ENCODE data around the gene VAV2. TPM values are rescaled to one million over a fixed set of nuclear protein-coding genes. Genes with fewer than 3 reads are reported as not detected.

Gene VAV2
- total and polyA plus RNA-seq, 9 of the 15 experiments (the other 6 are each of a cell fraction or from before 2014, with no cell fraction given): 0.01 to 2.7 (median 1.0) TPM; not detected in 1

DNA sequence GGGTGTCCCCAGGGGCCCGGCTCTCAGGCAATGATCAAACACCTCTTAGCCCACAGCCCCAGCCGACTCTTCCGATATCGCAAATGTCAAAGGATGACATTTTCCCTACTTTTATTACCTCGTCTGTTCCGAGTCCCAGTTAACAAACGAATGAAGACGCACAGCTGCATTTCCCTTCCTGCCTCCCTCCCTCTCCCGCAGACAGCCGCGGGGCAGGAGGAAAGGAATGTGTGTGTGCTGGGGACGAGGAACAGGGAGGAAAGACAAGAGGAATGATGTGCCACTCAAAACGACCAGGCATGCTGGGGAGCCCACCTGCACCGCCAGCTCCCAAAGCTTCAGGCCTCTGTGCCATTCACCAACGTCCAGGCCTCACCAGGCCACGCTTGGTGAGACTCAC is 128.1 kb downstream of the VAV2 start:
- Histone ChIP-seq H3K36me3 (ENCODE audit: control insufficient read depth, insufficient read depth, low read length) (no peaks in the 10 kb centered on the region), H3K4me2 (ENCODE audit: insufficient read depth, low read length) (no peak overlapping the region), H2AFZ (ENCODE audit: low read depth, low read length) (no peak overlapping the region), H3K27me3 (ENCODE audit: control insufficient read depth in 2 of 2, insufficient read depth in 2 of 2, low read length in 2 of 2) (peaks cover 44 to 80% of the 10 kb centered on the region in 2 experiments; a peak in 4 of 5 replicates), H3K9me3 (replicated peaks; ENCODE audit: control insufficient read depth, insufficient read depth, low read depth, low read length) (no peaks in the 10 kb centered on the region), H3K9ac (ENCODE audit: insufficient read depth in 1 of 2, low read depth in 2 of 2, low read length in 2 of 2) (no peak overlapping the region), H4K20me1 (replicated peaks; ENCODE audit: control insufficient read depth, insufficient read depth, low read length) (peaks cover 34% of the 10 kb centered on the region), H3K27ac (ENCODE audit: extremely low read depth, low read depth, low read length) (no peak overlapping the region), H3K4me1 (replicated peaks in 1 of 2; ENCODE audit: control insufficient read depth in 2 of 2, insufficient read depth in 2 of 2, low read length in 2 of 2) (peaks cover 0 to 10% of the 10 kb centered on the region in 2 experiments; a peak in 3 of 5 replicates), H3K9me1 (ENCODE audit: control insufficient read depth, insufficient read depth, low read length) (no peaks in the 10 kb centered on the region), H3K79me2 (ENCODE audit: control insufficient read depth, insufficient read depth, low read length) (no peaks in the 10 kb centered on the region), H3K4me3 (no peak overlapping the region)
- POLR2A ChIA-PET: no interaction called here
- intact Hi-C loops (cut with micrococcal nuclease): no loop called here
- TF ChIP-seq ATF4 (CRISPR knock-in tag; IDR thresholded peaks at IDR 0.05) (no peak), BRF2 (IDR thresholded peaks at IDR 0.05; ENCODE audit: borderline replicate concordance, insufficient read depth, insufficient read length) (no peak), CSDE1 (IDR thresholded peaks at IDR 0.05) (no peak), GABPA (tag; conservative IDR thresholded peaks at IDR 0.05; ENCODE audit: low read depth) (no peak), RAD21 (CRISPR knock-in tag; conservative IDR thresholded peaks at IDR 0.05 in 1 of 2, IDR thresholded peaks at IDR 0.05 in 1 of 2) (no peak)
- BruUV-seq (replicated peaks): no TSS peak
- in situ Hi-C loops (cut with MboI): no loop called here
- ATAC-seq (no peak), DNase-seq (ENCODE audit: extremely low read depth in 1 of 4, low spot score in 3 of 4) (no peak), FAIRE-seq (no peak)
- WGBS (ENCODE audit: insufficient coverage, low coverage, missing lambda C conversion rate): 8% methylated on average over 11 of the region's 16 CpGs
- CTCF ChIA-PET (ENCODE audit: low intra/inter-chr PET ratio): no interaction called here

Measured in K562 (cell line).